BE2C (cell line): ENCODE results near the gene ATP2C2.

Experiments
- DNase-seq: peaks from one replicate; pipeline ENCODE4 v3.0.0-alpha.2; 2020
- H3K27me3 ChIP-seq: fragments of 250-450 bp; sonication (Bioruptor Pico); 2 replicates; pipeline ENCODE4 v1.5.1; 2020; ENCODE audit warnings: mild to moderate bottlenecking
- H3K36me3 ChIP-seq: fragments of 250-450 bp; sonication (Bioruptor Pico); 2 replicates; pipeline ENCODE4 v1.5.1; 2020; ENCODE audit warnings: mild to moderate bottlenecking
- H3K4me1 ChIP-seq: fragments of 250-450 bp; sonication (Bioruptor Pico); 2 replicates; pipeline ENCODE4 v1.5.1; 2020
- H3K4me3 ChIP-seq: 2 replicates; pipeline ENCODE4 v1.5.1; 2011; ENCODE audit warnings: low read depth, low read length
- H3K9me3 ChIP-seq: fragments of 250-450 bp; sonication (Bioruptor Pico); 2 replicates; pipeline ENCODE4 v1.5.1; 2020
- CTCF ChIP-seq: IDR thresholded peaks from 2 replicates; pipeline ENCODE4 v1.5.1; 2012; ENCODE audit warnings: mild to moderate bottlenecking, low read depth, low read length

The ATP2C2 gene

GRCh38 chr16:84367750-84368307 lies 509 bp upstream of the ATP2C2 start:
- no peak for DNase-seq
- no peak for TF ChIP-seq CTCF
- Histone ChIP-seq H3K36me3 (no peaks in the 10 kb centered on the region), H3K4me1 (no peaks in the 10 kb centered on the region), H3K9me3 (no peaks in the 10 kb centered on the region), H3K4me3 (no peak overlapping the region), H3K27me3 (peaks cover 61% of the 10 kb centered on the region)

GRCh38 chr16:84369105-84369504 lies 767 bp downstream of the ATP2C2 start:
- DNase-seq: no peak
- no peaks in the 10 kb centered on the region for H3K9me3 ChIP-seq
- no peak overlapping the region for H3K4me3 ChIP-seq
- no peaks in the 10 kb centered on the region for H3K4me1 ChIP-seq
- no peak for TF ChIP-seq CTCF
- H3K27me3 ChIP-seq: peaks cover 65% of the 10 kb centered on the region
- H3K36me3 ChIP-seq: no peaks in the 10 kb centered on the region

GRCh38 chr16:84369938-84370627 lies 1.7 kb downstream of the ATP2C2 start:
- Histone ChIP-seq H3K36me3 (no peaks in the 10 kb centered on the region), H3K4me3 (no peak overlapping the region), H3K9me3 (no peaks in the 10 kb centered on the region), H3K27me3 (peaks cover 71% of the 10 kb centered on the region), H3K4me1 (no peaks in the 10 kb centered on the region)
- DNase-seq: no peak
- no peak for TF ChIP-seq CTCF

- no peak for DNase-seq
- no peaks in the 10 kb centered on the region for H3K36me3 ChIP-seq
- no peaks in the 10 kb centered on the region for H3K9me3 ChIP-seq
- TF ChIP-seq CTCF: no peak
- H3K4me1 ChIP-seq: no peaks in the 10 kb centered on the region
- H3K27me3 ChIP-seq: peaks cover 69% of the 10 kb centered on the region
- H3K4me3 ChIP-seq: no peak overlapping the region
Measured at GRCh38 chr16:84370723-84371552, 2.6 kb downstream of the ATP2C2 start.

GRCh38 chr16:84371553-84371865 lies 3.2 kb downstream of the ATP2C2 start:
- Histone ChIP-seq H3K4me3 (no peak overlapping the region), H3K27me3 (peaks cover 68% of the 10 kb centered on the region), H3K36me3 (no peaks in the 10 kb centered on the region), H3K9me3 (no peaks in the 10 kb centered on the region), H3K4me1 (no peaks in the 10 kb centered on the region)
- no peak for DNase-seq
- TF ChIP-seq CTCF: no peak
